ENCODE data around the gene IL6R.

GRCh38 chr1:154429118-154429517 lies 24.0 kb downstream of the IL6R start:
- TF ChIP-seq CTCF (IDR thresholded peaks at IDR 0.05; ENCODE audit: low read depth, low read length) (no peak), EZH2phosphoT487 (IDR thresholded peaks at IDR 0.05; ENCODE audit: low read depth) (no peak)

Measured in OCI-LY3 (cell line).